Tongue (tissue), 2 donors: ENCODE data around the gene FRMD4B. TPM values are rescaled to one million over a fixed set of nuclear protein-coding genes. Genes with fewer than 3 reads are reported as not detected.

Source experiments
- DNase-seq: peaks from one replicate; pipeline ENCODE4 v3.0.0-alpha.2; 2015
- total RNA-seq: library from RNA; depleted of rRNA; stranded (reverse); fragments of >200 nt; gene quantifications from one replicate; pipeline ENCODE4 v1.2.3, GENCODE V29; 2014

Gene FRMD4B
- 44.4 TPM for total RNA-seq

DNA sequence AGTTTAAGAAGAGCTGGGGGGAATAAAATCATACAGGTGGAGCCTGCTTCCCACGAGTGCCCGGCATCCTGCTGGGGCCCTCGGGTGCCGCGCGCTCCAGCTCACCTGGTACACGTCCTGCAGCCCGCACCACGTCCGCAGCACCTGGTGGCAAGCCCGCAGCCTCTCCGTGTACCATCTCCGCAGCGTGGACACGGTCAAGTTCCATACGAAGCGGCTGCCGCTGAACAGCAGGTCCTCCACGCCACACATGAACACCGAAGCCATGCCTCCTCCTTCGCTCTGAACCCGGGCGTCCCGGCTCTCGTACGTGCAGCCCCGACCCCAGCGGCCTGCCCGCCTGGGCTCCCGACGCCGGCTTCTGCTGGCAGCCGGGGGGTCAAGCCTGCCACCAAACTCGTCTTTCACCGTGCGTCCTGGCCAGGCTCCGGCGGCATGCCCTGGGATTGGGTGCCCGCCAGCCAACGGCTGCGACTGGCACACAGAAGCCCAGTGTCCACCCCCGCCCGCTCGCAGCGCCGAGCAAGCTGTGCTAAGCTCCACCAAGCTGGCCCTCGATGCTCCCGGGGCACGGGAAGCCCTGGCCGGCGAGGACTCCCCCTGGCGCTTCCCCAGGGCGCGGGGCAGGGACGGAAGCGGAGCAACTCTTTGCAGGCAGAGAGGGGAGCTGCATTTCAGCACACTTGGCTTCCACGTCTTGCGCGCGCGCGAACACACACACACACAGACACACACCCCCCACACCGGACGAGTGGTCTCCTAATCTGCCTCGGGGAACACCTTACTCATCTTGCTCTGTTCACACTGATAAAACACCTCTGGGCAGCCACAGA is at the start of gene FRMD4B:
FRMD4B (minus strand) TSS at position 366 of the 833 bp plus-strand sequence; CDS start at position 267, 99 bp downstream.
- peak; percentile 76 for DNase-seq

DNA sequence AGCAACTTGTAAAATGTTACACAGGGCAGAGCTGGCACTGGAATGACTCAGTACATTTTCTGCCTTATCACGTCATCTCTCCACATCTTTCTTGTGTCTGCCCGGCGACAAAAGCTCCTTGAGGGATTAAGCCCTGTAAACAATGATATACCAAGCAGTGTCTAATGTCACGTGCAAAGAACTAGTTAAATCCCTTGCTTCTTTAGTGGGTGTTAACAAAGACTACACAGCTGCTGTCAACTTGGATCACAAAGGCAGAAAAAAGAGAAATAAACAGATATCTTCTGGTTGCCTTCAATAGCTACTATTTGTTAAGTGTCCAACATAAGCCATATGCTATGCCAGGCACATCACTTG is 48.1 kb upstream of the FRMD4B start:
- peak; percentile 74 for DNase-seq

DNA sequence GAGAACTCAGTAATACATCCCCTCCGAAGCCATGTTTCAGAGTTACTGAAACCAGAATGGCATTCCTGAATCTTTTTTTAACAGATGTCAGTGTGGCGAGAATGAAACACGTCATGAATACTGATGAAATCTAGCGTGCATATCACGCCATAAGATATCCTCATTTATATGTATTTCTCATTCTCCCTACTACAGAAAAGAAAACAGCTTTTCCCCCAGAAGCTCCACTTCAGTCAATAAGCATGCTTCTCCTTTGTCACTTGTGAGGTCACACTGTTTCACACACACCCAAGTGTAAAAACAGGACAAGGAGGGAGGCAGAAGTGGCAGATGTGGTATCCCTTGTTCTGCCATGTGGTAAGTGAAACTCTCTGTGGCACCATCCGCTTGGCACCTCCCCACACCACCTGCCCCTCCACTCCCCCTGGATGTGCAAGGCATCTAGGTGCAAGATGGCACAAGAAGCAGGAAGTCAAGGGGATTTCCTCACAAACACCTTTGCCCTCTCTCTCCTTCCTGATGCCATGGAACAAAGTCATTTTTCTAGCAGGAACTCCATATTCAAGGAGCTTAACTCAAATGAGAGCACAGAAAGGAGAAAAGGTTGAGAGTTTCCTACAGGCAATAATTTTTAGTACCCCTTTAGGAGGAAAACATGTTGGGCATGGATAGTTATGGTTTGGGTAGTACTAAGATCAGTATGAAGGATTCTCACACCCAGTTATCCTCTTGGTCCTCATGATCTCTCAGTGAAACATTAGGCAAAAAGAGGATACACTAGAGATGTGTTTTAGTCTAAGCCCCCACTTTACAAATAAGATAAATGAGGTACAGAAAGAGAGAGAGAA is 47.5 kb upstream of the FRMD4B start:
- no peak for DNase-seq

DNA sequence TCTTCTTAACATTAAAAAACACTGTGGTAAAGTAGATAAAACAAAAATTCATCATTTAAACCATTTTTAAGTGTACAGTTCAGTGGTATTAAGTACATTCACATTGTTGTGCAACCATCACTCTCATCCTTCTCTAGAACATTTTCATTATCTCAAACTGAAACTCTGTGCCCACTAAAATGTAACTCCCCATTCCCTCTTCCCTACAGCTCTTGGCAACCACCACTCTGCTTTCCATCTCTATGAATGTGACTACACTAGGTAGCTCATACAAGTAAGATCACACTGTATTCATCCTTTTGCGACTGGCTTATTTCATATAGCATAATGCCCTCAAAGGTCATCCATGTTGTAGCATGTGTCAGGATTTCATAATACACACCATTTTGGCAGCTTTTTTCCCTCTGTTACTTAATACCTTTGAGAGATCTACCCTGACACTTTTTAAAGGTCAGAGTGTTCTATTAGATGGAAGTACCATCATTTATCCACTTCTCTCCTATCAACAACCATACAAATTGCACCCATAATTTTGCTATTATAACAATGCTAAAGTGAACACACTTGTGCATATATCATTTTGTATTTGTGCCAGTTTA is 42.9 kb upstream of the FRMD4B start:
- no peak for DNase-seq

- DNase-seq: no peak
Measured at GRCh38 chr3:69426967-69427304, 41.0 kb upstream of the FRMD4B start.

GRCh38 chr3:69426291-69426966 is 40.5 kb upstream of the FRMD4B start:
- peak; percentile 61 for DNase-seq

DNA sequence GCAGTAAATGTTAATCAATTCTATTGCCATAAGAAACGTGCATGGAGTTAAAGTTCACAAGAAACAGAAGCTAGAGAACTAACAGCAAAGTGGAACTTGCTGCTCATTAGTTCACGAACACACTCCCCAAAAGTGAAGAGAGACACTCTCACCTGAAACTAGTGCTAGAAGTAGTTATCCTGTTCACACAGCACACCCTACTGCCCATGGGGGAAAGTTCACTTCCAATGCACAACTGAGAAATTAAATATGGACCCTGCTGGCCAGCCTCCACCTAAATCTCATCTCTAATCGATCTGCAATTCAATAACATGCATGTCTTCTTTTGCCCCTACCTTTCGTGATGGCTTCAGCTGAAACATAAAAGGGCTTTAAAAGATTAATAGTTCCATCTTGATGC is 39.4 kb upstream of the FRMD4B start:
- DNase-seq: no peak

GRCh38 chr3:69423463-69424155 is 37.7 kb upstream of the FRMD4B start:
- peak; percentile 52 for DNase-seq

DNA sequence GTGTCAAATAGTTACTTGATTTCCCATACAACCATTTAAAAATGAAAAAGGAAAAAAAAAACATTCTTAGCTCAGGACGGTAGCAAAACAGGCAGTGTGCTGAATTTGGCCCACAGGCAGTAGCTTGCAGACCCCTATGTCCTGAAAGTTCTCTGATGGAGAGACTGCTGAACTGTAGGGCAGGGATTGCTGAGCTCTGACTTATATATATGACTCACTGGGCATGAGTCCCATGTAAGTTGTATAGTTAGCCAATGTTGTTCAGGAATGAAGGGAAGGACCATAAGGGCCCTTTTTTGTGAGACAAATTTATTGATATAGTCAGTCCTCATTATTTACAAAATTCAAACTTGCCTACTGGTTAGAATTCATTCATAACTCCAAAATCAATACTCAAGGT is 36.9 kb upstream of the FRMD4B start:
- no peak for DNase-seq

GRCh38 chr3:69420781-69421520 is 35.1 kb upstream of the FRMD4B start:
- DNase-seq: no peak

DNA sequence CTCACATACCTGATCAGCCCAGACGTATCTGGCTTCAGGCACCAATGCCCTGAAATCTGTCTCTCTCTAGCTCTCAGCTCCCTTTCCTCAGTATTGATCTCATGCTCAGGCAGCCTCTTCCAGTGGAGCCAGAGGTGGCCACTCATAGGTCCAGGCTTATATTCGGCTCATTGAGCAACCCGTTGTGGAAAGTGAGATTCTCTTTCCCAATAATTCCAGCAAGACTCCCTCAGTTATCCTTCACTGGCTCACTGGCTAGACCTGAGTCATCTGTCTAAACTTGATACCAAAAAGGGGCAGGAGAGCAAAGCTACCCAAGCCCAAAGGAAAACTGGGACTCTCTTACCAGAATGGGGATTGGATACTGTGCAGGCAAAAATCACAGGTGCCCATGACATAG is 33.4 kb upstream of the FRMD4B start:
- no peak for DNase-seq

DNA sequence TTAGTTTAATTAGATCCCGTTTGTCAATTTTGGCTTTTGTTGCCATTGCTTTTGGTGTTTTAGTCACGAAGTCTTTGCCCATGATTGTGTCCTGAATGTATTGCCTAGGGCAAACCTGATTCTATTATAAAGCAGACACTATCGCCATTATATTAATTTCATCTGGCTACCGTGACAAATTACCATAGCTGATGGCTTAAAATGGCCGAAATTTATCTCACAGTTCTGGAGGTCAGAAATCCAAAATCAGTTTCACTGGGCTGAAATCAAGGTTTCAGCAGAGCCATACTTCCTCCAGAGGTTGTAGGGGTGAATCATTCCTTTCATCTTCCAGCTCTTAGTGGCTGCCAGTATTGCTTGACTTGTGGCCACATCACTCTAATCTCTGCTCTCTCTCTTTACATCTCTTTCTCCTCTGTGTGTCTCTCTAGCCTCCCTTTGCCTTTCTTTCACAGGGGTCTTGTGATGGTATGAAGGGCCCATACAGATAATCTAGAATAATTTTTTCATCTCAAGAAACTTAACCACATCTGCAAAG is 31.7 kb upstream of the FRMD4B start:
- DNase-seq: no peak

- DNase-seq: no peak
Measured at GRCh38 chr3:69413551-69414207, 27.8 kb upstream of the FRMD4B start.

DNA sequence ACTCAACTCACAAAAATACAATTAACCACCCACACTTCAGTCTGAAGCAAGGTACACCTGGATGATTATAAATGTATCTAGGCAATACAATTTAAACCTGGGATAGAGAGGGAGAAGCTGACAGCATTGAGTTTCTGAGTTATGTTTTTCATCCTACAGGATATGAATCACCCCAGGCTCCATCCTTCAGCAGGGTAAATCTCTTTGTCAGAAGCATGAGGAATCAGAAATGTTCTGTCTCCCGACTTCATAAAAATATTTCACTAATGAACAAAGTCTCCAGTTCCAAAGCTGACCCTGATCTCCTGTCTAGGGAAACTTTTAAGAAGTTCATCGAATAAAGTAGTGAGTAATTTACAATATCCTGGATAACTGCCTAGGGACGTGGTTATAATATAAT is 25.5 kb upstream of the FRMD4B start:
- no peak for DNase-seq

- DNase-seq: peak; percentile 82
Measured at GRCh38 chr3:69410301-69410700, 24.4 kb upstream of the FRMD4B start.

DNA sequence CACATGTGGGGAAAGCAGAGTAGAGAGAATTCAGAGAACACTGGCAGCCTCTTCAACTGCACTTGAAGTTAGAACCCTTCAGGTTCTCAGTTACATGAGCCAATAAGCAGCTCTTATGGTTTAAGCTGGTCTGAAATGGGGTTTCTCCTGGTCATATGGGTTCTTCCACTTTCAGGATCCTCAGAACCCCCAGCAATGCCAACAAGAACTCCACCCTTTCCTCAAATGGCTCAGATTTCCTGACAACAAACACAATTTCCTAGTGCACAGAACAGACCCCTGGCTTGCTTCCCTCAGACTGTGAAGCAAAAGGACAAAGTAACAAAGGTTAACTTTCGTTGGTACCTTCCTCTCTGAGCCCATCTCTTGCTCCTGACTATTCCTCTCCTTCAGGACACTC is 23.9 kb upstream of the FRMD4B start:
- no peak for DNase-seq

DNA sequence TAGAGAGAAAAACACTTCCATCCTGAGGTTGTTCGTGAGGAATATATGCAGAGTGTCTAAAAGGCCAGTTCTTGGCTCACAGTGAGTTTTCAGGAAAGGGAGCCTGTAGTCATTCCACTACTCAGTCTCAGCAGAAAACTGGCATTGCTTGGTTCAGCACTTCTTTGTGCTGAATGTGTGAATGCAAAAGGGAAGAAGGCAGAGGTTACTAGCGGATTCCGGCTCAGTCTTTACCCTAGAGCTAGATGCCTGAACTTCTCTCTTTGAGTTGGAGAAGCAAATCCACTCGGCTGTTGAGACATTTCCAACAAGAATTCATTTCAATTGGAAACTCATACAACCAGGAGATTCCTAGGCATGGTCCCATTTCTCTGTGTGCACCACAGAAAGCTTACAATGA is 23.1 kb upstream of the FRMD4B start:
- no peak for DNase-seq

- no peak for DNase-seq
Measured at GRCh38 chr3:69408542-69408941, 22.7 kb upstream of the FRMD4B start.

- no peak for DNase-seq
Measured at GRCh38 chr3:69407908-69408307, 22.0 kb upstream of the FRMD4B start.

DNA sequence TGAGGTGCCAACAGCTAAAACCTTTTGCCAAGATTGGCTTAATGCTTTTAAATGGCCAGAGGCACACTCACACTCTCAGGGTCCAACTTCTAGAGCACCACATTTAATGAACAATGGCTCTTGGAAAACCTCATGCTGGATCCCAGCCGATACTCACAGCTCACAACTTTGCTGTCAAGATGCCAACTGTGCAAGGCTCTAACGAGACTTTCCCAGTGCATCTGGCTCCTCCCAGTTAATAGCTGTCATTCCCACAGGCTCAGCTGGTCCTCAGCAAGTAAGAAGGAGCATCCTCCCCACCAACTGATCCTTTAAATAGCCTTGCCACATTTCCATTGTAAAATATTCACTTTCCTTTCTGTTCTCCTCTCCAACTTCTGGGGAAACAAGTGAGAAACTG is 20.3 kb upstream of the FRMD4B start:
- DNase-seq: peak; percentile 74
